ENCODE results near the gene PELI3. TPM values are rescaled to one million over a fixed set of nuclear protein-coding genes. Genes with fewer than 3 reads are reported as not detected.

Gene PELI3
- total and polyA plus RNA-seq, 2 of the 8 experiments (the other 6 are each of a cell fraction or from before 2014, with no cell fraction given), result 5.2 to 7.6 TPM

- WGBS, 2 experiments (ENCODE audit: extremely low coverage in 1 of 2, insufficient coverage in 1 of 2, insufficient read length in 1 of 2, insufficient replicate concordance in 2 of 2, low coverage in 1 of 2, low lambda C conversion rate in 2 of 2, missing lambda C conversion rate in 1 of 2), result 7% methylated on average over 34 of the region's 34 CpGs; no CpG with 5 or more reads in 1 of the 2 experiments
- Histone ChIP-seq H3K9me3 (ENCODE audit: insufficient read depth in 2 of 2, low read depth in 1 of 2, low read length in 1 of 2) (no peaks in the 10 kb centered on the region), H3K23me2 (ENCODE audit: low read depth, low read length) (peaks cover 5% of the 10 kb centered on the region; the same call in 1 of the 2 replicates), H3K27me3 (replicated peaks in 1 of 4; ENCODE audit: control insufficient read depth in 3 of 4, extremely low read depth in 1 of 4, insufficient read depth in 3 of 4, low read length in 3 of 4) (no peaks in the 10 kb centered on the region), H3K23ac (ENCODE audit: insufficient read length) (no peak overlapping the region), H3K4me1 (replicated peaks in 1 of 4; ENCODE audit: control insufficient read depth in 3 of 4, insufficient read depth in 4 of 4, low read length in 3 of 4) (peaks cover 0 to 6% (median under 1%) of the 10 kb centered on the region in 4 experiments; a peak in 3 of 7 replicates), H3K18ac (ENCODE audit: extremely low read depth, low read length) (peak overlapping the region; percentile 99), H3K9ac (replicated peaks in 1 of 4; ENCODE audit: extremely low read depth in 1 of 4, low read depth in 3 of 4, low read length in 3 of 4) (peak overlapping the region; percentile 46 to 86 (median 80)), H2BK5ac (ENCODE audit: low read depth, low read length) (peak overlapping the region; percentile 83), H3K4me3 (ENCODE audit: extremely low read depth in 1 of 4, insufficient read depth in 2 of 4, low read depth in 3 of 4, low read length in 4 of 4) (peak overlapping the region; percentile 76 to 94 (median 90)), H3K4ac (replicated peaks; ENCODE audit: insufficient read length, low read depth, low read length) (no peak overlapping the region), H3K36me3 (ENCODE audit: control insufficient read depth in 2 of 4, insufficient read depth in 4 of 4, low read length in 3 of 4) (peaks cover 0 to 6% (median 0%) of the 10 kb centered on the region in 4 experiments; a peak in 3 of 8 replicates), H4K5ac (ENCODE audit: insufficient read length, low read depth, low read length) (peak overlapping the region; percentile 86), H2BK15ac (ENCODE audit: low read length) (no peak overlapping the region), H4K20me1 (replicated peaks in 1 of 2; ENCODE audit: control insufficient read depth in 1 of 2, insufficient read depth in 2 of 2, low read length in 2 of 2) (peaks cover 2 to 4% of the 10 kb centered on the region in 2 experiments), H3K4me2 (ENCODE audit: insufficient read depth in 1 of 2, low read depth in 2 of 2, low read length in 2 of 2) (peak overlapping the region; percentile 84), H2BK12ac (ENCODE audit: low read depth, low read length) (0 out of 2 replicates have a peak overlapping the region, but pooled peaks have one; percentile 9), H3K27ac (ENCODE audit: low read depth, low read length) (peak overlapping the region; percentile 83; the same call in 1 of the 2 replicates), H3K79me1 (ENCODE audit: low read depth, low read length) (no peaks in the 10 kb centered on the region), H4K8ac (ENCODE audit: extremely low read depth, insufficient read depth, low read length) (peak overlapping the region; percentile 86), H2BK20ac (ENCODE audit: low read length) (no peak overlapping the region), H4K91ac (replicated peaks; ENCODE audit: insufficient read length, low read length) (no peak overlapping the region), H3K79me2 (ENCODE audit: control insufficient read depth in 1 of 2, insufficient read depth in 2 of 2, low read length in 2 of 2) (no peaks in the 10 kb centered on the region), H2BK120ac (replicated peaks; ENCODE audit: low read depth, low read length) (no peak overlapping the region), H3K56ac (replicated peaks; ENCODE audit: insufficient read length, low read depth, low read length) (peak overlapping the region; percentile 66), H2AFZ (ENCODE audit: low read length) (peak overlapping the region; percentile 19; the same call in 1 of the 2 replicates), H2AK5ac (ENCODE audit: low read depth, low read length) (no peak overlapping the region), H3K14ac (ENCODE audit: insufficient read length) (no peak overlapping the region)
- CTCF ChIA-PET (ENCODE audit: partially characterized antibody), result interaction anchor here (0.7 to 2.7 kb wide), 29 partner anchors 10 to 199 kb away, joined by 3 to 25 read pairs (median 4); partner anchors contain the start of genes MRPL11, NPAS4, RBM4B and ZDHHC24
- FAIRE-seq, result no peak
- POLR2A ChIA-PET (ENCODE audit: partially characterized antibody), result interaction anchor here (0.7 to 6.1 kb wide), 33 partner anchors 10 to 284 kb away, joined by 3 to 85 read pairs (median 5); partner anchors contain the start of genes ACTN3, BBS1, MRPL11 and NPAS4
- TF ChIP-seq KDM4A (IDR thresholded peaks at IDR 0.05; ENCODE audit: low read depth, low read length, severe bottlenecking), result peak; percentile 30
- TF ChIP-seq HDAC6 (IDR thresholded peaks at IDR 0.05; ENCODE audit: low read depth, low read length), result no peak
- no peak for DNase-seq (ENCODE audit: low read depth in 1 of 2, low spot score in 2 of 2)
Observed at GRCh38 chr11:66479394-66480116, 12.8 kb downstream of the PELI3 start.
